Stomach (tissue), 4 donors: ENCODE data around the gene BABAM2.

Source experiments
- EP300 ChIP-seq: sonication (generic); formaldehyde crosslinking; IDR thresholded peaks from one replicate; pipeline ENCODE4 v1.6.1; 2017; ENCODE audit warnings: antibody characterized with exemption
- POLR2A ChIP-seq, 4 donors: fragments of 450-650 bp; IDR thresholded peaks; one replicate each; pipeline ENCODE4 v1.6.1; 2016; ENCODE audit warnings: antibody characterized with exemption in 4 of 4, control low read depth in 2 of 4, mild to moderate bottlenecking in 1 of 4, moderate library complexity in 1 of 4
- POLR2AphosphoS5 ChIP-seq, 3 donors: sonication (generic); formaldehyde crosslinking; IDR thresholded peaks; one replicate each; pipeline ENCODE4 v1.6.1; 2016; ENCODE audit warnings: antibody characterized with exemption in 3 of 3
- TF ChIP-seq, protein P1 (sequence below), 7 experiments: fragments of 450-650 bp in 4 of 7; fragments of 200-600 bp in 3 of 7; sonication (generic) in 3 of 7; IDR thresholded peaks; one replicate each; pipeline ENCODE4 v1.5.1; 2016 to 2019; ENCODE audit warnings: antibody characterized with exemption in 7 of 7, control low read depth in 2 of 7, mild to moderate bottlenecking in 1 of 7

DNA sequence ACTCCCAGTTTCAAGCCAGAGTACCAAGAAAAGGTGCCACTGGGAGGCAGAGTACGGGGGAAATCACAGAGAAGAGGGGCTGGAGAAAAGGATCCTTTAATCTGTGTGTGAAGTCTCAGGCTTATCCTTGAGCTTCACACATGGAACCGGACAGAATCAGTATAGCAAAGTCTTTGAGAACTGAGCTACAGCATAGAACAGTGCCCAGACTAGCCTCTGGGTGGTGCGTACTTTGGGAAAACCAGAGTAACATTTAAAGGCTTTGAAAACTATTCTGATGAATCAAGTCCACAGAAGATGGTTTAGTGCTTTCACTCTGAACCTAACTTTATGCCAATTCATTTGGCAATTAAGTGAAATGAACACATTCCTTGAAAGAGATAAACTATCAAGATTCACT is 83.1 kb downstream of the BABAM2 start:
- TF ChIP-seq, protein P1, sequence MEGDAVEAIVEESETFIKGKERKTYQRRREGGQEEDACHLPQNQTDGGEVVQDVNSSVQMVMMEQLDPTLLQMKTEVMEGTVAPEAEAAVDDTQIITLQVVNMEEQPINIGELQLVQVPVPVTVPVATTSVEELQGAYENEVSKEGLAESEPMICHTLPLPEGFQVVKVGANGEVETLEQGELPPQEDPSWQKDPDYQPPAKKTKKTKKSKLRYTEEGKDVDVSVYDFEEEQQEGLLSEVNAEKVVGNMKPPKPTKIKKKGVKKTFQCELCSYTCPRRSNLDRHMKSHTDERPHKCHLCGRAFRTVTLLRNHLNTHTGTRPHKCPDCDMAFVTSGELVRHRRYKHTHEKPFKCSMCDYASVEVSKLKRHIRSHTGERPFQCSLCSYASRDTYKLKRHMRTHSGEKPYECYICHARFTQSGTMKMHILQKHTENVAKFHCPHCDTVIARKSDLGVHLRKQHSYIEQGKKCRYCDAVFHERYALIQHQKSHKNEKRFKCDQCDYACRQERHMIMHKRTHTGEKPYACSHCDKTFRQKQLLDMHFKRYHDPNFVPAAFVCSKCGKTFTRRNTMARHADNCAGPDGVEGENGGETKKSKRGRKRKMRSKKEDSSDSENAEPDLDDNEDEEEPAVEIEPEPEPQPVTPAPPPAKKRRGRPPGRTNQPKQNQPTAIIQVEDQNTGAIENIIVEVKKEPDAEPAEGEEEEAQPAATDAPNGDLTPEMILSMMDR (IDR thresholded peaks at IDR 0.05): peak in 1 of 7 experiments; percentile 8
- TF ChIP-seq POLR2AphosphoS5 (IDR thresholded peaks at IDR 0.05): no peak
- no peak for TF ChIP-seq POLR2A (IDR thresholded peaks at IDR 0.05)
- TF ChIP-seq EP300: no peak
